OCI-LY7 (cell line): ENCODE results near the gene SACM1L. TPM values are rescaled to one million over a fixed set of nuclear protein-coding genes. Genes with fewer than 3 reads are reported as not detected.

ENCODE experiments used
- BruUV-seq: library from RNA; stranded (reverse); fragments of 400-500 nt; replicated peaks from 2 replicates; lab custom pipeline; 2021; lab: Mats Ljungman, UMichigan
- CTCF ChIA-PET: fragments of 300-600 bp; sonication (Branson Sonifier 250); formaldehyde crosslinking; loops from one replicate; lab custom pipeline; 2022; ENCODE audit warnings: antibody characterized with exemption; ENCODE audit not compliant: unreplicated experiment; lab: Charles Lee
- POLR2A ChIA-PET: fragments of 300-600 bp; sonication (Branson Sonifier 250); formaldehyde crosslinking; loops from one replicate; lab custom pipeline; 2022; ENCODE audit warnings: antibody characterized with exemption; lab: Charles Lee
- DNase-seq: peaks from one replicate; pipeline ENCODE4 v3.0.0-alpha.2; 2015; ENCODE audit warnings: low spot score
- H2AFZ ChIP-seq: fragments of 200-600 bp; sonication (generic), shearing (Covaris generic); 2 replicates; pipeline ENCODE4 v1.6.1; 2014; ENCODE audit warnings: mild to moderate bottlenecking, antibody characterized with exemption, low read length, moderate library complexity
- H3K27ac ChIP-seq: fragments of 200-600 bp; sonication (generic); 2 replicates; pipeline ENCODE4 v1.5.1; 2014; ENCODE audit warnings: mixed run types, low read depth, mild to moderate bottlenecking, moderate library complexity, low read length, inconsistent platforms; ENCODE audit not compliant: poor library complexity, severe bottlenecking
- H3K36me3 ChIP-seq: fragments of 200-600 bp; sonication (generic); 2 replicates; pipeline ENCODE4 v1.6.1; 2014; ENCODE audit warnings: mild to moderate bottlenecking, antibody characterized with exemption, low read length, moderate library complexity, mixed read lengths; ENCODE audit not compliant: insufficient read depth
- H3K4me1 ChIP-seq: fragments of 200-600 bp; sonication (generic); 2 replicates; pipeline ENCODE4 v1.5.1; 2014; ENCODE audit warnings: mild to moderate bottlenecking, low read length; ENCODE audit not compliant: insufficient read depth, poor library complexity, severe bottlenecking
- H3K4me2 ChIP-seq: fragments of 200-600 bp; sonication (generic); 2 replicates; pipeline ENCODE4 v1.6.1; 2014; ENCODE audit warnings: mild to moderate bottlenecking, low read length
- H3K4me3 ChIP-seq: fragments of 200-600 bp; sonication (generic); 2 replicates; pipeline ENCODE4 v1.5.1; 2014; ENCODE audit warnings: mild to moderate bottlenecking, low read depth, low read length; ENCODE audit not compliant: poor library complexity, severe bottlenecking
- H3K79me2 ChIP-seq: fragments of 200-600 bp; sonication (generic); 2 replicates; pipeline ENCODE4 v1.6.1; 2016; ENCODE audit warnings: low read depth, mild to moderate bottlenecking, low read length, moderate library complexity, mixed read lengths; ENCODE audit not compliant: insufficient read depth
- H3K9me2 ChIP-seq: fragments of 200-600 bp; sonication (generic); 2 replicates; pipeline ENCODE4 v1.6.1; 2016; ENCODE audit warnings: mild to moderate bottlenecking, low read length, mixed read lengths; ENCODE audit not compliant: insufficient read depth
- H3K9me3 ChIP-seq: fragments of 200-600 bp; sonication (generic); 2 replicates; pipeline ENCODE4 v1.6.1; 2014; ENCODE audit warnings: mild to moderate bottlenecking, mixed run types, low read length, mixed read lengths
- H4K20me1 ChIP-seq: fragments of 200-600 bp; sonication (generic); 2 replicates; pipeline ENCODE4 v1.6.1; 2014; ENCODE audit warnings: mild to moderate bottlenecking, antibody characterized with exemption, low read length, moderate library complexity, mixed read lengths; ENCODE audit not compliant: insufficient read depth
- EZH2phosphoT487 ChIP-seq: fragments of 200-600 bp; sonication (generic); IDR thresholded peaks from 2 replicates; pipeline ENCODE4 v1.6.1; 2018; ENCODE audit warnings: low read depth, borderline replicate concordance, mild to moderate bottlenecking, mixed run types, antibody characterized with exemption, low read length, moderate library complexity, mixed read lengths
- intact Hi-C: fragments of 100-400 bp; cut with micrococcal nuclease; formaldehyde crosslinking; loops from one replicate; pipeline ENCODE4 v1.10.0; 2022; ENCODE audit not compliant: unreplicated experiment
- small RNA-seq: library from RNA; depleted of rRNA; stranded (forward); fragments of <200 nt; gene quantifications from one replicate; pipeline ENCODE3, GENCODE V24; 2014
- total RNA-seq, 2 experiments: library from RNA; depleted of rRNA in 1 of 2; stranded (reverse); fragments of >200 nt in 1 of 2; shearing (Covaris generic) in 1 of 2; gene quantifications; 2 replicates each; pipeline ENCODE4 v1.2.3, GENCODE V29; 2014 to 2022
- TF ChIP-seq, protein P1 (sequence below): fragments of 200-600 bp; sonication (generic); conservative IDR thresholded peaks from 2 replicates; pipeline ENCODE4 v1.5.1; 2014; ENCODE audit warnings: mild to moderate bottlenecking, antibody characterized with exemption, low read length, moderate library complexity, mixed read lengths

SACM1L gene
- total RNA-seq, 2 experiments from 2014 or later: 35.5 to 54.9 TPM

DNA sequence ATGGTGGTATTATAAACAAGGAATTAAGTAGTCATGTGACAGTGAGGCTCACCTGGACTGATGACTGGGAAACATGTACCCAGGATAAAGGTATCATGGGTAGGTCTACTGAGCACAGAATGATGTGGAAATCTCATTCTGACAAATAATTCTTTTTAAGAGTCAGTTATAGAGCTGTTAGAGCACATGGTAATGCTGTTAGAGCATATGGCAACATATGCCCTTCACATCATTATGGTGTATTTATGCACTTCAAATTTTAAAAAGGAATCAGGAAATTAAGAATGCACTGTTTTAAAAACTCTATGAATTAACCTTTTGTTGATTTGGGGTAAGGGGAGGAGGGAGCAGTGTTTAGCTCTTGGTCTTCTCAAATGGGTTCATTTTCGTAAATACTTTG lies 105.5 kb downstream of the SACM1L start:
- Histone ChIP-seq H3K79me2 (no peaks in the 10 kb centered on the region), H3K9me2 (no peaks in the 10 kb centered on the region), H3K4me3 (no peak overlapping the region), H3K27ac (no peak overlapping the region), H3K4me1 (no peaks in the 10 kb centered on the region), H3K4me2 (no peak overlapping the region), H2AFZ (no peak overlapping the region), H4K20me1 (no peaks in the 10 kb centered on the region), H3K9me3 (no peaks in the 10 kb centered on the region), H3K36me3 (no peaks in the 10 kb centered on the region)
- no TSS peak for BruUV-seq
- ChIA-PET CTCF (no interaction called here), POLR2A (interaction anchor here (1.0 kb wide), 1 partner anchor 38 kb away, joined by 3 read pairs; no protein-coding TSS in a partner anchor)
- DNase-seq: no peak
- intact Hi-C loops: no loop called here
- no peak for TF ChIP-seq EZH2phosphoT487
- TF ChIP-seq, protein P1, sequence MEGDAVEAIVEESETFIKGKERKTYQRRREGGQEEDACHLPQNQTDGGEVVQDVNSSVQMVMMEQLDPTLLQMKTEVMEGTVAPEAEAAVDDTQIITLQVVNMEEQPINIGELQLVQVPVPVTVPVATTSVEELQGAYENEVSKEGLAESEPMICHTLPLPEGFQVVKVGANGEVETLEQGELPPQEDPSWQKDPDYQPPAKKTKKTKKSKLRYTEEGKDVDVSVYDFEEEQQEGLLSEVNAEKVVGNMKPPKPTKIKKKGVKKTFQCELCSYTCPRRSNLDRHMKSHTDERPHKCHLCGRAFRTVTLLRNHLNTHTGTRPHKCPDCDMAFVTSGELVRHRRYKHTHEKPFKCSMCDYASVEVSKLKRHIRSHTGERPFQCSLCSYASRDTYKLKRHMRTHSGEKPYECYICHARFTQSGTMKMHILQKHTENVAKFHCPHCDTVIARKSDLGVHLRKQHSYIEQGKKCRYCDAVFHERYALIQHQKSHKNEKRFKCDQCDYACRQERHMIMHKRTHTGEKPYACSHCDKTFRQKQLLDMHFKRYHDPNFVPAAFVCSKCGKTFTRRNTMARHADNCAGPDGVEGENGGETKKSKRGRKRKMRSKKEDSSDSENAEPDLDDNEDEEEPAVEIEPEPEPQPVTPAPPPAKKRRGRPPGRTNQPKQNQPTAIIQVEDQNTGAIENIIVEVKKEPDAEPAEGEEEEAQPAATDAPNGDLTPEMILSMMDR: no peak

Small RNAs within 50 kb of the gene (small RNA-seq; reads per million reads assigned to genes)
- not detected for gene RN7SL145P

Other genes with a start within 250 kb of the SACM1L start
- gene LIMD1, start 94.6 kb upstream of the SACM1L start, total RNA-seq (2014; rRNA removed; shearing (Covaris generic)): 8.6 and 11.0 TPM in 2 replicates
- 12.4 and 15.5 TPM in 2 replicates for gene LIMD1, start 94.6 kb upstream of the SACM1L start, total RNA-seq (2022)
- gene SLC6A20, start 107.1 kb downstream of the SACM1L start, total RNA-seq (2014; rRNA removed; shearing (Covaris generic)): not detected in 2 replicates
- not detected in 2 replicates for gene SLC6A20, start 107.1 kb downstream of the SACM1L start, total RNA-seq (2022)
- 3.2 and 4.5 TPM in 2 replicates for gene LZTFL1, start 152.7 kb downstream of the SACM1L start, total RNA-seq (2014; rRNA removed; shearing (Covaris generic))
- 8.7 and 9.7 TPM in 2 replicates for gene LZTFL1, start 152.7 kb downstream of the SACM1L start, total RNA-seq (2022)
- not detected in 2 replicates for gene CCR9, start 197.1 kb downstream of the SACM1L start, total RNA-seq (2014; rRNA removed; shearing (Covaris generic))
- gene CCR9, start 197.1 kb downstream of the SACM1L start, total RNA-seq (2022): 0.32 TPM in 1 of 2 replicates, not detected in the other